Colon (tissue), 2 donors: ENCODE measurements around the gene WASL.
"Not testable (repeated sequence)": the region's sequence is repeated elsewhere in the genome, so short reads cannot be mapped to it uniquely, and the experiment has no call there.

Experiments
- FAIRE-seq: peaks from 2 replicates; lab custom pipeline; 2012; peaks lifted over from hg19 to GRCh38; lab: Jason Lieb, UNC
- donor health status: control.
- donor health status: control.

Gene WASL

DNA sequence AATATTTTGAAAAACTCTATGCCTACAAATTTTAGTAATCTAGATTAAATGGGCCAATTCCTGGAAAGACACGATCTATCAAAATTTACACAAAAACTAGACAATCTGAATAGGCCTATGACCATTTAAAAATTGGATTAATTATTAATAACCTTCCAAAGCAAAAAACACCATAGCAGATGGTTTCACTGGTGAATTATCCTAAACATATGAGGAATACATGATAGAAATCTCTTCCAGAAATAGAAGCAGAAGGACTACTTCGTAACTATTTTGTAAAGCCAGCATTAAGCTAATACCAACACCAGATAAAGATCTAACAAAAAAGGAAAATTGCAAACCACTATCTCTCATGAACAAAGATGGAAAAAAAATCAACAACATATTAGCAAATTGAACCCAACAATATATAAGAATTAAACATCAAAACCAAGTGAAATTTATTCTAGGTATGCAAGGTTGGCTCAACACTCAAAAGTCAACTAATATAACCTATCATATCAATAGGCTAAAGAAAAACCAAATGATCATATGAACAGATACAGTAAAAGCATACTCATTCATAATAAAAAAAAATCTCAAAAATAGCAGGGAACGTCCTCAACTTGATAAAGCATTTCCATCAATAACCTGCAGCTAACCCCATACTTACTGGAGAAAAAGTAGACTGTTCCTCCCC is 16.3 kb downstream of the WASL start:
- no peak for FAIRE-seq

DNA sequence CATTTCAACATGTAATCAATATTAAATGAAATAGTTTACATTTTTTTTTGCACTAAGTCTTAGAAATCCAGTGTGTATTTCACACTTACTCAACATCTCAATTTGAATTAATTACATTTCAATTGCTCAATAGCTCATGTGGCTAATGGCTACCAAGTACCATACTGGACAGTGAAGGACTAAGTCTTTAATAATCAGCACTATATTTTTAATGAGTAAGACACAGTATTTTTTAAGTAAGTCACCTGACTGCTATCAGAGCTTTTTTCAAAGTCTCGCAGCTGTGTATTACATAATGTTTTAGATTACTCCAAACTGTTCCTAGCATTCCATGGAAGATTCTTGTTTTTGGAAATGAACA is 19.6 kb downstream of the WASL start:
- no peak for FAIRE-seq

DNA sequence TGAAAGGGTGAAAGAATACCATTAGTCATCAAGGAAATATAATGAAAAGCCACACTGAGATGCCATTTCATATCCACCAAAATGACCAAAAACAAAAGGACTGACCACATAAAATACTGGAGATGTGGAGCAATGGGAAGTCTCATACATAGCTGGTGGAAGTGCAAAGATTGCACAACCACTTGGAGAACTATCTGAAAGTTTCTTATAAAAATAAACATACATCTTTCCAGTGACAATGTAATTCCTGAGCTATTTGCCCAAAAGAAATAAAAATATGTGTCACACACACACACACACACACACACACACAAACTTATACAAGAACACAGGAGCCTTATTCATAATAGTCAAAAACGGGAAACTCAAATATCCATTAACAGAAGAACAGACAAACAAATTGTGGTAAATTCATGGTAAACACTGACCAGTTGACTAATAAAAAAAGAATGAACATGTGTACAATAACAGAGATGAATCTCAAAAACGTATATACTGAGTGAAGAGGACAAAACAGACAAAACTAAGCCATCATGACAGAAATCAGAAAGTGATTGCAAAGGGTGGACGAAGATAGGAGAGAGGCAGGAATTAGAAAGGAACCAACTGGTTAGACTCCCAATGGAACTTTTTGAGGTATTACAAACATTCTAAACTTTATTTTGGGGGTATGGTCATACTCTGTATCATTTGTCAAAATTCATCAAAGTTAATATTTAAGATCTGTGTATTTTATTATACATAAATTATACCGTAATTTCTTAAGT is 21.5 kb downstream of the WASL start:
- no peak for FAIRE-seq

DNA sequence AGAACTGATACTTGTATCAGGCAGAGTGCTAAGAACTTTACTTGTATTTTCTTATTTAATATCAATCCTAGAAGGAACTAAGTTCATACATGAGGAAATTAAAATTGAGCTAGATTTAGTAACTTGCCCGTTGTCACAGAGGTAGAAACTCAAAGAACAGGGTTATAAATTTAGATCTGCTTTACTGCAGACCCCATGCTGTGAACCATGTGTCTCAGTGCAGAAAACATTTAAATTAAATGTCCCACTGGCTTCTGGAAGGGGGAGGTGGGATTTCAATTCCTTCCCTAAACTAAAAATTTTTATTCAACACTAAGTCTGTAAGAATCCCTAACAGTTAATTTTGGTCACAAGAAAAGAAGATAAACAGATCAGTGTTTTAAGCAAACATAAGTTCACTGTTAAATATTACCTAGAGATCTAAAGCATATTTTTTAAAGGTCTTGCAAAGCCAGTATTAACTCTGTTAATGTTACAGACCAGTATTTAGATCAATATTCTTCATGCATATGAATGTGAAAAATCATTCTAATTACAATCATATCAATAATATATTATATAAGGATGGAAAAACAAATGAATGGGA is 23.1 kb downstream of the WASL start:
- no peak for FAIRE-seq

DNA sequence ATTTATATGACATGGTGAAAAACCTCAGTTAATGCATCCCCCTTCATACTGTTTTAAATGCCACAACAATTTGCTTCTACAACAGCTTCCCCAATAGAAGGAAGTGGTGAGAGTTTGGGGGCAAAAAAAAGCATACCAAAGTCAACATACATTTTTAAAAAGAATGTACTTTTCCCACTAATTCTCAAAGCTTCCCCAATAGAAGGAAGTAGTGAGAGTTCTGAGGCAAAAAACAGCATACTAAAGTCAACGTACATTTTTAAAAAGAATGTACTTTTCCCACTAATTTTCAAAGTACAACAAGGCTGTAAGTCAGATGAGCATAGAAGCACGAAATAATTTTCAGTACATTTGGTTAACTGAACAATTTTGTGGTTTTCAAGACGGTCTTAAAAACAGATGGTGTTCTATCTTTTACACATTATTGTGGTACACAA is 24.0 kb downstream of the WASL start:
- FAIRE-seq = no peak

DNA sequence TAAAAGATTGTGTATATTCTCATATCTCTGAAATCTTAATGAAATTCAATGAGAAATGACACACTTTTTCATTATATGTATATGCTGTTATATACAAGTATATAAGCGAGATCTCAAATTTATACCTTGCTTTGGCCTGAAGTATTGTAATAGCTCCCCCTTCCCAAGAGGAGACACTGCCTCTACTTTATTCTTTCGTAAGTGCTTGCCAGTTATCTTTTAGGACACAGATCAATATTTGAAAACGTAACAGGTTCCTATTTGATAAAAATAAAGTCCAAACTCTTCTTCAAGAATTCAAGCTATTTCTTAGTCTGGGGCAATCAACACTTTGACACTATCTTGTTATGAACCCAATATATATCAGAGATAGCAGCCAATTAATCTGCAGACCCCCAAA is 24.9 kb downstream of the WASL start:
- no peak for FAIRE-seq

DNA sequence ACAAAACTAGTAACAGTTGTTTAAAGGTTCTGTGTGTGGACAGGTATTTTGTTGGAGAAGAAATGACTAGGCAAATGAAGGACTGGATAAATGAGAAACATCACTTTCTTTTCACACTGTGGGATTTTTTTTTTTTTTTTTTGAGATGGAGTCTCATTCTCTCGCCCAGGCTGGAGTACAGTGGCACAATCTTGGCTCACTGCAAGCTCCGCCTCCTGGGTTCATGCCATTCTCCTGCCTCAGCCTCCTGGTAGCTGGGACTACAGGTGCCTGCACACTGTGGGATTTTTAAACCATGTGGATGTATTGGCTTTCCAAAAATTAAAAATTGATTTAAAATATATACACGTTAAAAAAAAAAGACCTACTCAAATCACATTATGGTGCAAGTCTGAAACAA is 28.3 kb downstream of the WASL start:
- not testable (repeated sequence) for FAIRE-seq

DNA sequence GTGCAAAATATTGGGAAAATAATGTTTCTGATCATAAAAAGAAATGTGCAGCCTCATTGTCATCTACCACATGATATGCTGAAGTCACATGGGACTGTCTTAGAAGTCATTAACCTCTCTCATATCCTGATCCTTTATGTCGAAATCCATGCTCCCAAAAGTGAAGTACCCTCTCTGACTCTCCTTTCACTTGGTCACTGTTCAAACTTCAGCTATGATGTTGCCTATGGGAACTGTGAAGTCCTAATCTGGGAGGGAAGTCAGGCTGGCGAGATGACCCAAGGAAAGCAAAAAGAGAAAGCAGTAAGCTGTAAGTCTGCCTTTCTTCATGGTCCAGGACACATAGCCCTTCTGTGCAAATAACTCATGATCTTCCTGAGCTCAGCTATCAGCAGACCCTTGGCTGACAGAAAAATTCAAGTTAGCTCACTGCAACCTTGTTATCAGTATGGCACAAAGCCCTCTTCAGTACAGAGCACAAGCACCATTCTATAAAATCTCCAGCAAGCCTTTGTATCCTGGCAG is 29.5 kb downstream of the WASL start:
- no peak for FAIRE-seq

DNA sequence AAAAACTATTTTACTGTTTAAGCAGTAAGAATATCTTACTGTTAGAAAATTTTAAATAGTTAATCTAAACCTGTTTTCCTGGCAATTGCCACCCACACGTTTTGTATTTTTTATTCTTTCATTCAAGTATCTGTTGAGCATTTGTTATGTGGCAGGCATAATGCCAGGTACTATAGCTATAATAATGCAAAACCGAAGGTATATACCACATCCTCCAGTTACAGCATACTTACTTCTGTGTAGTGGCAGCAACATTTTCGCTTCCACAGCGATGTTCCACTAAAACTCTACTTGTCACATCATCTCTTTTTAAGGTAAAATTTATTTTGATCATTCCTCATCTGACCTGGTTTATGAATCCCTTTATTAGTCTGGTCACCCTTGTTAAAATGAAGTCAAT is 30.0 kb downstream of the WASL start:
- FAIRE-seq = no peak

DNA sequence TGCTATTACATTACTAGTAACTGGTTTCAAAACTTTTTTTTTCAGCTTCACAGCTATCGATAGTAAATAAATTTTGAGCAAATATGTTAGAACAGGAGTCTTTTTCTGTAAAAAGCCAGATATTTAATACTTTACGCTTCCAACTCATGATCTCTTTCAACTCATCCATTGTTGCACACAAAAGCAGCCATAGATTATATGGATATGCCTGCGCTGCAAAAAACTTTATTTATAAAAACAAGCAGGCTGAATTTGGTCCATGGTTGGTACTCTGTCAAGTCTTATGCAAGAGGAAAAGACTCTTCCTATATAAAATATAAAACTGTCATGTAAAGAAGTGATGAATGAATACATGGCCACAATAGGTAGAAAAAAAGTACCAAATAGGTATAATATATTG is 31.1 kb downstream of the WASL start:
- no peak for FAIRE-seq

DNA sequence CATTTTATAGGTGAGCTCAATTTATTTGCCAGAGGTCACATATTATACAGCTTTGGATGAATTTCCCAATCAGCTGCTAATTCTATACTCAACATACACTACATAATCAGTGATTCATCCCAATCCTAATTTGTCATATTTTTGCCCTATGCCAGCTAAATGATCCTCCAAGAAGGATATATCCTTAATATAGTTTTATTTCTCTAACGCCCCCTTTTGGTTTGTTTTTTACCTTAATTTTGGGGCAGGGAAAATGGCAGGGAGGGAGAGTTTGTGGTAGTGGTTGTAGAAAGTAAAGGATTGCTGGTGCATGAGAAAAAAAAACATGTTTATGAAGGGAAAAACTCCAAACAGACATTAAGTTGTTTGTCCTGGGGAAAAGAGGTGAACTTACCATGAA is 31.9 kb downstream of the WASL start:
- FAIRE-seq = no peak

DNA sequence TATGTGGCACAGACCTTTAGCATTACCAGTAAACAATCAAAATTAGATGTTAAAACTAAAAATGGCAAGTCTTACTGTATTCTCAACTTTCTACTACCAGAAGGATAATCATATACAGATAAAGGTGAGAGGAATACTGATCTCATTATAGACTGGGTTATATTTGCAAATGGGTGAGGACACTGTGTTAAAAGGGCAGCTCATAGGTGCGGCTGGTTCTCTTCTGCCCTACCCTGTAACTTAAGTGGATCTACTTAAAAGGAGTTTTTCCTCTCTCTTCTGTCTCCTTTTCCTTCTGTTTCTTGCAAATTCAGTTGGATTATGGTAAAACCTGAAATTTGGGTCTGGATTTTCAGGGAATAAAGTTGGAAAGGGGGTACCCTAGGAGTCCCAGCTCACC is 33.0 kb downstream of the WASL start:
- FAIRE-seq = no peak

DNA sequence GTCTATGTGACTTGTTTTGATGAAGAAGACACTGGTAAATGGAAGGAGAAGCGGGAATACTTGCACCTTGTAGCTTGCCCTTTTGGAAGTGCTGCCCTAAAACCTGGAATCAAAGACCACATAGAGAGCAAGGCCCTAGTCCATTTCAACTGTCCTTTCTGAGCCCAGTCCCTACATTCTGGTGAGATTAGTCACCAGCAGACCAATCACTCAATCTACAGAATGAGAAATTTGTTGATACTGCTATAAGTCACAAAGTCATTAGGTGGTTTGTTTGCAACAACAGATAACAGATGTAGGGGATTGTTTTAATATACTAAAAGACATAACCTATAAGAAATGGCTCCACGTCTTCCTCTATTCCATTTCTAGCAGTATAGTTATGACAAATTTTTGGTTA is 33.6 kb downstream of the WASL start:
- no peak for FAIRE-seq

DNA sequence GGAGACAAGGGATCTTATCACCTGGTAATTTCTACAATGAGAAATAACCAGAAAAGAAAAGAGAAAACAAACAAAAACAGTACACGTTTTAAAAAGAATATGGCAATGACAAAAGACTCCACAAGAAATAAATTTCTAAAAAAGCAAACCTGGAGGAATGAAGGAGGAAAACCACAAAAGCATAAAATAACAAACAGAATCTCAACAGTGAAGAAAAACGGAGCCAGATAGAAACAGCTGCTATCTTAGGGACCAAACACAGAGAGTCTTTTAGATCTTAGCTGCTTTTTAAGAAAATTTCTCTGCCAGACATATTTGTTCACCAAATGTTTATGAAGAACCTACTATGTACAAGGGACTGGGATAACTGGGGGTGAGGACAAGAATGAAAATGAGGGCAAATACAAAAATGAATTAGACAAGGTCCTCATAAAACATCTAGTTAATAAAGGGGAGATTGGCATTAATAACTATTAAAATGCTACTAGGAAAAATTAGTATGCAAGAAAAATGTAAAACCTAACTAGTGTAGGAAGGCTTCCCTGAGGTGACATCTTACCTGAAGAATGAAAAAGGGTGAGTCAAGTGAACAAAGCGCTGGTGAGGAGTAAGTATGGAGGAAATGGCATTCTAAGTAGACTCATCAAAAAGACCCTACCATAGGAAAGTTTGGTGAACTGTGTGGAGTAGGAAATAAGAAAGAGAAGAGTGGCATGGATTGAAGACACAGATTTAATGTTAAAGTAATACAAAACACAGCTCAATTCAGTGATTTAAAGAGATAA is 34.3 kb downstream of the WASL start:
- no peak for FAIRE-seq

DNA sequence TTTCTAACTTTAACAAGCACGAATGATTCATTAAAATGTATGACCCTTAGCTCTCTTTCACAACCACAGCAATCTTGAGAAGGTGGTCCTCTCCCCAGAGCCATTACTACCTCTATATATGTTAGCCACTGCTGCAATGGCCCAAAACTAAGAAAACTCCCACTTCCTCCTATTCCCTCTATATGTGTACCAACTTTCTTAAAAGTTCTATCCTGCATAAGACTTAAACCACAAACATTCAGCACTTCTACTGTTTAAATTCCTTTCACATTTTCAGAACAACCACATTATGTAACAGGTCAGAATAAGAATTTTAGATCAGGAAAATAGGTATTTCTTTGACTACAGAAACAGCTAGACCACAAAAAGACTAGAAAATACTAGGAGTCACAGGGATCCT is 36.2 kb downstream of the WASL start:
- no peak for FAIRE-seq

DNA sequence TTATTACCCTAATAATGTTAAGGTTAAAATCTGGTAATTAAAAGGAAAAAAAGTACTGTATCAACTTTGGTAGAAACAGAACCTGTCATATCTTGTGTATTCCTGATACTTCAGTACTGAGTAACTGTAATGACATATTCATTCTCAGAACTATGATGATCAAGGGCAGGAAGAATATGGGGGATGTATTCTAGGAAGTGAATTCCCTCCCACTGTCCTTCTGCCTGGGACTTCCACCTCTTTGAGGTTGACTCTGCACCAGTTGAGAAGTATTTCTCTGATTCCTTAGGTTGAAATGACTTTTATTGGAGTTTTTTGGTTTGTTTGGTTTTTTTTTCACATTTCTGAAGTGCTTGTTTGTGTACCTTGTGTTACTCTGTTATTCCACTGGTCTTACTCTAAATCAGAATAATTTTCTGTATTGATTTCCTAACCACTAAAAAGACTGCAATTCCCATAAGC is 36.9 kb downstream of the WASL start:
- no peak for FAIRE-seq

DNA sequence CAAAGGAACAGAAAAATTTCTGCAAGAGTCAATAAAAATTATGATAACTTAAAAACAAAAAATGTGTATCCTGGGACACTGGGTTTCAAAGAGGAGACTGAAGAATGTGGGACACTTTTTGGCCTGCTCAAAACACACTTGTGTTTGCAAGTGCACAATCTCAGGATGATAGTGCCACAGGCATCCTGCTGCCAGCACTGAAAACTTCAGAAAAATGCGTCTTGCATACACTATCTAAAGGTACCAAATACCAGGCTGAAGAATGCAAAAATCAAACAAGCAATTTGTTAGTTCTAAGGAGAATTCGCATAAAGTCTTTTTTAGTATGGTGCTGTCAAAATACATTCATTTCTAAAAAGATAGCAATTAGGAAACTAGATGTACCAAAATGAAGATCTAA is 38.1 kb downstream of the WASL start:
- FAIRE-seq = no peak

DNA sequence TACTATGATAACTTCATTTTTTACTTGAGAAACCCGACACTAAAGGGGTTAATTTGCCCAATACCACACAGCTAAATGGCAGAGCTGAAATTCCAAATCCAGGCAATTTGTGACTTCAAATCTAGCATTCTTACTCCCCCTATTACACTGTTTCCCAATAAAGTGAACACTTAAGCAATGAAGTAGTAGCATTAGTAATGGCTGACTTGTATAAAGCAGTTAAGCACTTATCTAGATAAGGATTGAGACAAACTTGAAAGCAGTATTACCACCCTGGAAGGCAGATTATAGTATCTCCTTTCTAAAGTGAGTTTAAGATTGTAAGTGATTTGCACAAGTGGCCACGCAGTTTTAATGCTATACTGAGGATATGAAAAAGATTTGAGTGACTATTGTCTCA is 39.3 kb downstream of the WASL start:
- FAIRE-seq = no peak

DNA sequence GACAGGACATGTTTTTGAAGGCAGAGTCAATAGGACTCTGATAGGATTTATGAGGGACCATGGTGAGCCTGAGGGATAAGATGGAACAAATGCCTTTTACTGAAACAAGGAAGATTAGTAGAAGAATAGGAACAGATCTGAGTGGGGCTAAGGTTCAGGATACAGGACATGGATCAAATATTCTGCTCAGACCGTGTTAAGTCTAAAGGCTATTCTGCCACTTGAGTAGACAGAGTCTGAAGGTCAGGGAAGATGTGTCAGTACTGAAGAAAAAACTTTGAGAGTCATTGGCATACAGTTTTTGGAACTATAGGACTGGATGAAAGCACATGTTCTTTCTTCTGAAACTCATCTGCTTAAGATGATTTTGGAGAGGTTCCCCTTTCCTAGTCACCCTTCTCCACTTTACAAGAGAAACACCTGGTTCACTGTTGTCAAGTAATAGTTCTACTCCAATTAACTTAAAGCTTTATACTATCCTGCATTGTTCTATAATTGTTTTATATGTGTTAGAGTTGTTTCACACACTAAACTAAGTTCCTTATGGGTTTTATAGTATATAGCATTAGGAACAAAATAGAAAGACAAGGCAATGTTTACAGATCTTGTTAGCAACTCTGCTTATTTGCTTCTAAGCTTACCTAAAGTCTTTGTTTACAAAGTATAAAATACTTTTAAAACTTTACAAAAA is 43.4 kb downstream of the WASL start:
- FAIRE-seq = peak; percentile 83

DNA sequence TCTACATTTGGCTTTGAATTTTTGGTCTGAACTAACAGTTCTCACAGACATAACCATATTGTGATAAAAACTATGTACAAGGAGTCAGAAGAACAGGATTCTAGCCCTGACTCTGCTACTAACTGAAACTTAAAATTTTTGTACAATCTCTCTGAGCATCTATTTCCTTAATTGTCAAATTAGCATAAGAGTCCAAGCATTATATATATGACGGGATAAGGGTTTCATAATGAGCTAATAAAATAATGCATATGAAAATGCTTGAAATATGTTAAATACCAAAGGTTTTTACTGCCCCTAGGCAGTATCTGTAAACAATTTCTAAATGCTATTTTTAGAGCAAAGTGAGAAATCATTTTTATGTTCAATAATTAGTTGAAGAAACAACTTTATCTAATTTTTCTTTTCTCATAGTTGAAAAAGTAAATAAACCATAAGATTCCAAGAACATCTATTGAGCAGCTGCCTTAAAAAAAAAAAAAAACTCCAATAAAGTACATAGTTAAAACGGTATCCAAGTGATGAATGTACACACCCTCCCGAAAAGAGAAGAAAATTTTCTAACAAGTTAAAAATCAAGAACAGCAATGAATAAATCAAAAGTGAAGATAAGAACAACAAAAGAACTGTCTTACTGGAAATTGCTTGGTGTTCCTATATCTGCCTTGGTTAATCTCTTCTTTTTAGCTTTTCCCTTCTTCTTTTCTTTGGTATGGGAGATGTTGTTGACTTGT is 52.7 kb downstream of the WASL start:
- no peak for FAIRE-seq

DNA sequence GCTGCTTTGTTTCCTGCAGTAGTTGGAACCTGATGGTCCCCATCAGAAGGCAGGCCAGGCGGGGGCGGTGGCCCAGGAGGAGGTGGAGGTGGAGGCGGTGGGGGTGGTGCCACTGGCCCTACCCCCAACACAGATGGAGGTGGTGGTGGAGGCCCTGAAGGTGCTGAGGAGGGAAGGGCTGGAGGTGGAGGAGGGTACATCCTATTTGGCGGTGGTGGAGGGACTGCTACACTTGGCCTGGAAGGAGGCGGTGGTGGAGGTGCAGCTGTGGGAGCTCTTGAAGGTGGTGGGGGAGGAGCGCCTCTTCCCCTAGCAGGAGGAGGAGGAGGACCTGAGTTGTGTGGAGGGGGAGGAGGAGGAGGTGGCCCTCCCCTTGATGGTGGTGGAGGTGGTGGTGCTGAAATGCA is 56.3 kb downstream of the WASL start:
- no peak for FAIRE-seq
